GM12875 (cell line): ENCODE measurements around the gene SPIRE2.

ENCODE experiments used
- H3K4me3 ChIP-seq: one replicate; pipeline ENCODE4 v1.5.1; 2011; ENCODE audit warnings: low read depth, low read length, control low read depth
- TF ChIP-seq, protein P1 (sequence below): IDR thresholded peaks from 2 replicates; pipeline ENCODE4 v1.5.1; 2011; ENCODE audit warnings: low read depth, mild to moderate bottlenecking, control low read depth, inconsistent platforms, low read length, moderate library complexity, borderline replicate concordance; ENCODE audit not compliant: insufficient read depth

Gene SPIRE2

DNA sequence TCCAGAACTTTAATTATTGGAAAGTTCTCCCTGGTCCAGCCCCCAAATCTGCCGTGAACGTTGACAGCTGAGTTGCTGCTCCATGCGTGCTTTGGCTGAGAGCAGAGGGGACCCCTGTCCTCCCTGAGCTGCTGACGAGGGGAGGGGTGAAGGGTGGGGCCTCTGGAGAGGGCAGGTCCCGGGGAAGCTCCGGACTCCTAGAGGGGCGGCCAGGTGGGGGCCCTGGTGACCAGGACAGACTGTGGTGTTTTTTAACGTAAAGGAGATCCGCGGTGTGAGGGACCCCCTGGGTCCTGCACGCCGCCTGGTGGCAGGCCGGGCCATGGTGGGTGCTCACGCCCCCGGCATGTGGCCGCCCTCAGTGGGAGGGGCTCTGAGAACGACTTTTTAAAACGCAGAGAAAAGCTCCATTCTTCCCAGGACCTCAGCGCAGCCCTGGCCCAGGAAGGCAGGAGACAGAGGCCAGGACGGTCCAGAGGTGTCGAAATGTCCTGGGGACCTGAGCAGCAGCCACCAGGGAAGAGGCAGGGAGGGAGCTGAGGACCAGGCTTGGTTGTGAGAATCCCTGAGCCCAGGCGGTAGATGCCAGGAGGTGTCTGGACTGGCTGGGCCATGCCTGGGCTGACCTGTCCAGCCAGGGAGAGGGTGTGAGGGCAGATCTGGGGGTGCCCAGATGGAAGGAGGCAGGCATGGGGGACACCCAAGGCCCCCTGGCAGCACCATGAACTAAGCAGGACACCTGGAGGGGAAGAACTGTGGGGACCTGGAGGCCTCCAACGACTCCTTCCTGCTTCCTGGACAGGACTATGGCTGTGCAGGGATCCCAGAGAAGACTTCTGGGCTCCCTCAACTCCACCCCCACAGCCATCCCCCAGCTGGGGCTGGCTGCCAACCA is 90.4 kb downstream of the SPIRE2 start, which contains the start of gene MC1R:
Gene MC1R, plus strand, starts transcription at position 410 of the 895 bp plus-strand sequence. Its CDS starts 397 bp downstream, at position 807.
- TF ChIP-seq, protein P1, sequence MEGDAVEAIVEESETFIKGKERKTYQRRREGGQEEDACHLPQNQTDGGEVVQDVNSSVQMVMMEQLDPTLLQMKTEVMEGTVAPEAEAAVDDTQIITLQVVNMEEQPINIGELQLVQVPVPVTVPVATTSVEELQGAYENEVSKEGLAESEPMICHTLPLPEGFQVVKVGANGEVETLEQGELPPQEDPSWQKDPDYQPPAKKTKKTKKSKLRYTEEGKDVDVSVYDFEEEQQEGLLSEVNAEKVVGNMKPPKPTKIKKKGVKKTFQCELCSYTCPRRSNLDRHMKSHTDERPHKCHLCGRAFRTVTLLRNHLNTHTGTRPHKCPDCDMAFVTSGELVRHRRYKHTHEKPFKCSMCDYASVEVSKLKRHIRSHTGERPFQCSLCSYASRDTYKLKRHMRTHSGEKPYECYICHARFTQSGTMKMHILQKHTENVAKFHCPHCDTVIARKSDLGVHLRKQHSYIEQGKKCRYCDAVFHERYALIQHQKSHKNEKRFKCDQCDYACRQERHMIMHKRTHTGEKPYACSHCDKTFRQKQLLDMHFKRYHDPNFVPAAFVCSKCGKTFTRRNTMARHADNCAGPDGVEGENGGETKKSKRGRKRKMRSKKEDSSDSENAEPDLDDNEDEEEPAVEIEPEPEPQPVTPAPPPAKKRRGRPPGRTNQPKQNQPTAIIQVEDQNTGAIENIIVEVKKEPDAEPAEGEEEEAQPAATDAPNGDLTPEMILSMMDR = peak; percentile 64
- peak within 1 kb of the TSS; percentile 32 for H3K4me3 ChIP-seq

DNA sequence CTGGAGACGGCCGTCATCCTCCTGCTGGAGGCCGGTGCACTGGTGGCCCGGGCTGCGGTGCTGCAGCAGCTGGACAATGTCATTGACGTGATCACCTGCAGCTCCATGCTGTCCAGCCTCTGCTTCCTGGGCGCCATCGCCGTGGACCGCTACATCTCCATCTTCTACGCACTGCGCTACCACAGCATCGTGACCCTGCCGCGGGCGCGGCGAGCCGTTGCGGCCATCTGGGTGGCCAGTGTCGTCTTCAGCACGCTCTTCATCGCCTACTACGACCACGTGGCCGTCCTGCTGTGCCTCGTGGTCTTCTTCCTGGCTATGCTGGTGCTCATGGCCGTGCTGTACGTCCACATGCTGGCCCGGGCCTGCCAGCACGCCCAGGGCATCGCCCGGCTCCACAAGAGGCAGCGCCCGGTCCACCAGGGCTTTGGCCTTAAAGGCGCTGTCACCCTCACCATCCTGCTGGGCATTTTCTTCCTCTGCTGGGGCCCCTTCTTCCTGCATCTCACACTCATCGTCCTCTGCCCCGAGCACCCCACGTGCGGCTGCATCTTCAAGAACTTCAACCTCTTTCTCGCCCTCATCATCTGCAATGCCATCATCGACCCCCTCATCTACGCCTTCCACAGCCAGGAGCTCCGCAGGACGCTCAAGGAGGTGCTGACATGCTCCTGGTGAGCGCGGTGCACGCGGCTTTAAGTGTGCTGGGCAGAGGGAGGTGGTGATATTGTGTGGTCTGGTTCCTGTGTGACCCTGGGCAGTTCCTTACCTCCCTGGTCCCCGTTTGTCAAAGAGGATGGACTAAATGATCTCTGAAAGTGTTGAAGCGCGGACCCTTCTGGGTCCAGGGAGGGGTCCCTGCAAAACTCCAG is 91.5 kb downstream of the SPIRE2 start:
- H3K4me3 ChIP-seq = no peak overlapping the region
- TF ChIP-seq, protein P1 = no peak

DNA sequence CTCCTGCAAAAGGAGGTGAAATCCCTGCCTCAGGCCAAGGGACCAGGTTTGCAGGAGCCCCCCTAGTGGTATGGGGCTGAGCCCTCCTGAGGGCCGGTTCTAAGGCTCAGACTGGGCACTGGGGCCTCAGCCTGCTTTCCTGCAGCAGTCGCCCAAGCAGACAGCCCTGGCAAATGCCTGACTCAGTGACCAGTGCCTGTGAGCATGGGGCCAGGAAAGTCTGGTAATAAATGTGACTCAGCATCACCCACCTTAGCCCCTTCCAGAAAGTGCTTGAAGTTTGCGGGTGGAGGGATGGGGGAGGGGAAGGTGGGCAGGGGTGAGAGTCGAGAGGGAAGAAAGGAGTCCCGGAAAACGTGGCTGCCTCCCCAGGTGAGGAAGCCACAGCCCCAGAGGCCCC is 92.4 kb downstream of the SPIRE2 start:
- TF ChIP-seq, protein P1 = no peak
- H3K4me3 ChIP-seq = no peak overlapping the region
